ENCODE results near the gene DAB2IP.

Gene DAB2IP

DNA sequence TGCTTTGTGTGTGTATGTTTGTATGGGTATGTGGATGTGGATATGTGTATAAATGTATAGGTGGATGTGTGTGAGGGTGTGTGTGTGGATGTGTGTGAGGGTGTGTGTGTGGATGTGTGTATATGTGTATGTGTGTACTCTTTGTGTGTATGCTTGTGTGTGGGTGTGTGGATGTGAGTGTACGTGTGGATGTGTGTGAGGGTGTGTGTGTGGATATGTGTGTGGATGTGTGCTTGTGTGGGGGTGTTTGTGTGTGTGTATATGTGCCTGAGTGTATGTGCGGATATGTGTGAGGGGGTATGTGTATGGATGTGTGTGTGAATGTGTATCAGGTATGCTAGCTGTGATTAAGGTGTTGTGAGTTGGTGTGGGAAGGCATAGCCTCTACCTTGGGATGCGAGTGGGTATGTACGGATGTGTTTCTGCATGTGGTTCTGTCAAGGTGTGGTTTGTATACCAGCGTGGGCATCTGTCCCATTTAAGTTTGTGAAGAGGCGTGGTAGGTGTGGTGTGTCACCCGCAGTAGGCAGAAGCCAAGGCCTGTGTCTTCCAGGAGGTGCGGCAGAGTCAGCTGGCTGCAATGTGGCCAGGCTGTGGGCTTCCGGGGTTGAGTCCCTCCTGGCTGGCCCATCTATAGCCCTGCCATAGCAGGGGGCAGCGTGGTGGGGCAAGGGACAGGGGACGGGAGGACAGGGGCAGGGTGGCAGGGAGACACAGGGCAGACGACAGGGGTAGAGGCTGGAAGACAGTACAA is 155.8 kb downstream of the DAB2IP start:
- DNase-seq: no peak

- no peak for DNase-seq
These were observed 156.4 kb downstream of the DAB2IP start for GRCh38 chr9:121807823-121808278.

- DNase-seq: no peak
These were observed 157.3 kb downstream of the DAB2IP start for GRCh38 chr9:121808781-121809180.

DNA sequence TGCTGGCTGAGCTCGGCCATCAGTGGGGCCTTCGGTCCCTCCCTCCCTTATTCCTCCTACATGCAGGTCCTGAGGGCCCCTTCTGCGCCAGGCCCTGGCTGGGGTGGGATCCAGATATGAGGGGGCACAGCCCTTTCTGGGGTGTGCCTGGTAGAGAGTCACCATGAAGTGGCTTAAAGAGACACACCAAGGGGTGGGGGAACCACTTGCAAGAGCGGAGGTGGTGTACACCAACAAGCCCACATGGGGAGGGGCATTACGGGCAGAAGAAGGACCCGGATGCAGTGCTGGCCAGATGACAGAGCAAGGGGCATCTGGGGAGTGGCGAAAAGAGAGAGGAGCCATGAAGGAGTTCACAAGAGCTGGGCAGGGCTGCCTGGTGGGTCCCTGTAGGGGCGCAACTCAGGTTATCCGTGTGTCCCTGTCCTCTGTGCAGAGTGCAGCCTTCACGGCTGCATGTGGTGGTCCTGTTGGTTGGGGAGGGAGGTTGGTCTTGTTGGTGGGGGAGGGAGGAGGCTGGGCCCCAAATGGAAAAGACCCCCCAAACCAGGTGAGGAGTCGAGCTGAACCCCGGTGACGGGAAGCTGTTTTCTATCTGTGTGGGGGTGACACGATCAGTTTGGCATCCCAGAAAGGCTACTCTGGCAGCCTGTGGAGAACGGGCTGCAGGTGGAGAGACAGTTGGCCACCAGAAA is 158.1 kb downstream of the DAB2IP start:
- DNase-seq: no peak

GRCh38 chr9:121810489-121810888 is 159.1 kb downstream of the DAB2IP start:
- DNase-seq: no peak

GRCh38 chr9:121811140-121811539 is 159.7 kb downstream of the DAB2IP start:
- no peak for DNase-seq

- no peak for DNase-seq
These were observed 160.3 kb downstream of the DAB2IP start for GRCh38 chr9:121811751-121812150.

GRCh38 chr9:121812159-121812735 is 160.8 kb downstream of the DAB2IP start:
- no peak for DNase-seq

DNA sequence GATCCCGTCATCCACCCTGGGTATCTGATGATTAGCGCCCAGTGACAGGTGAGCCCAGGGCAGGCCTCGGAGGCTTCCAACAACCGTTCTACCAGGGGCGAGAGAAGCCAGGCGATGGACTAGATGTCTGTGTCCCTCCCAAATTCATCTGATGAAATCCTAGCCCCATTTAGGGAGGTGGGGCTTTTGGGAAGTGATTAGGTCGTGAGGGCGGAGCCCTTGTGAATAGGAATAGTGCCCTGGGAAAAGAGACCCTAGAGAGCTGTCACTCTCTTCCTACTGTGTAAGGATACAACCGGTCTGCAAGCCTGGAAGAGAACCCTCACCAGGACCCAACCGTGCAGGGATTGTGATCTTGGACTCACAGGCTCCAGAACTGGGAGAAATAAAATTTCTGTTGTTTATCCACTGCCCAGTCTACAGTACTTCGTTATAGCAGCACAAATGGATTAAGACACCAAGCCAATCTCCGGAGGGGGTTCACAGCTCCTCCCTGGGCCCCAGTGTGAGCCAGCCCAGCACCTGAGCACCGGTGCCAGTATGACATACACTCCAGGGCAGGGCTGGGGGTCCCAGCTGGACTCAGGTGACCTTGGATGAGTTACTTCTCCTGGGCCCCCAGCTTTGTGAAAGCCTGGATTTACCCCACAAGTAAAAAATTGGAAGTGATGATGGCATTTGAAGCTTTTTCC is 162.2 kb downstream of the DAB2IP start:
- no peak for DNase-seq

- DNase-seq: no peak
These were observed 163.2 kb downstream of the DAB2IP start for GRCh38 chr9:121814594-121814993.

DNA sequence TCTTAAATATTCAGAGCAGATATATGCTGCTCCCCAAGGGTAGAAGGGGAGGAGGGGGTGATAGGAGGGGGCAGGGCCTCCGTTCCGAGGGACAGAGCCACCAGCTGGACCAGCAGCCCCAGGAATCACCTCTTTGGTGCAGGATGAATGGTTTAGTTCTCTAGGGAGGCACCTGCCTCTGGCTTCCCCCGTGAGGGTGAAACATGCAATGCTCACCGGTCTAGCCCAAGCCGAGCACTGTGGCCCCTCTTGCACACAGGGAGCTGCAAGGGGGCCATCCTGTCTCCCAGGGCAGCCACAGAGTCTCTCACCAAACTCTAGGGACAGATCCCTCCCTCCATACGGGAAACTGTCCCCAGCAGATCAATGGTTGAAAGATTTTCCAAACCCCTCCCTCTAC is 163.7 kb downstream of the DAB2IP start:
- no peak for DNase-seq

- DNase-seq: no peak
These were observed 164.4 kb downstream of the DAB2IP start for GRCh38 chr9:121815546-121816448.

DNA sequence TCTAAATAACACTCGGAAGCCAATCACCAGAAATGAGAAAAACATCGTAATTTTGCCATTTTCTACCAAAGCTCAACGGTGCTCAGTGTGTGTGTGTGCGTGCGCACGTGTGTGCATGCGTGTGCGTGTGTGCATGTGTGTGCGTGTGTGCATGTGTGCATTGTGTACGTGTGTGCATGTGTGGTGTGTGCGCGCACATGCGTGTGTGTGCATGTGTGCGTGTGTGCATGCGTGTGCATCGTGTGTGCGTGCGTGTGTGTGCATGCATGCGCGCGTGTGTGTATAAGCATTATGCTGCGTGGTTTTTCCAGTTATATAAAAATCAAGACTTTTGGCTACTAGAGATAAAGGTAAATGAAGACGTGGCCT is 165.0 kb downstream of the DAB2IP start:
- DNase-seq: no peak

DNA sequence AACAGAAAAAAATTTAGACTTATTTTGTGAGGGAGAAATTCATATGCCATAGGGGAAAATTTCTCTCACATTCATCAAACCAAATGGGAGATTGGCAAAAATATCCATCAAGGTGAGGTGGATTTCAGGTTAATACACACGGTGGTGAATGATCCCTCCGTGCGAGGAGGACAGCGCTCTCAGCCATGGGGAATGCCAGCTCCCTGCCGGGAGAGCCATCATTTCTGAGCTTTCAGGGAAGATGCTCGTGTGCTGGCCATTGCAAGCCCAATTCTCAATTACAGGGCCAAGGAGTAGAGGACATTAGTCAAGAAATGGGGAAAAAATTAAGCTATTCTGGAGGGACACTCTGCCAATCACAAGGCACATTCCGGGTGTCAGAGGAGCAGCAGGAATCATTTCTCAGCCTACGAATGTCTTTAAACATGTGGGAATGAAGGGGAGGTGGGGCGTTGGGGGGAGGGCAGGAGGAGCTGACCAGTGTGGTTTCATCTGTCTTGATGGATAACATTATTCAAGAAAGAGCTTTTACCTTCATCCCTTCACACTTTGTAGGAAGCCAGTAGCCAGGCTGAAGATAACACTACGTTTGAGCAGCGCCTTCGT is 165.5 kb downstream of the DAB2IP start:
- DNase-seq: no peak

GRCh38 chr9:121817476-121817875 is 166.0 kb downstream of the DAB2IP start:
- no peak for DNase-seq

DNA sequence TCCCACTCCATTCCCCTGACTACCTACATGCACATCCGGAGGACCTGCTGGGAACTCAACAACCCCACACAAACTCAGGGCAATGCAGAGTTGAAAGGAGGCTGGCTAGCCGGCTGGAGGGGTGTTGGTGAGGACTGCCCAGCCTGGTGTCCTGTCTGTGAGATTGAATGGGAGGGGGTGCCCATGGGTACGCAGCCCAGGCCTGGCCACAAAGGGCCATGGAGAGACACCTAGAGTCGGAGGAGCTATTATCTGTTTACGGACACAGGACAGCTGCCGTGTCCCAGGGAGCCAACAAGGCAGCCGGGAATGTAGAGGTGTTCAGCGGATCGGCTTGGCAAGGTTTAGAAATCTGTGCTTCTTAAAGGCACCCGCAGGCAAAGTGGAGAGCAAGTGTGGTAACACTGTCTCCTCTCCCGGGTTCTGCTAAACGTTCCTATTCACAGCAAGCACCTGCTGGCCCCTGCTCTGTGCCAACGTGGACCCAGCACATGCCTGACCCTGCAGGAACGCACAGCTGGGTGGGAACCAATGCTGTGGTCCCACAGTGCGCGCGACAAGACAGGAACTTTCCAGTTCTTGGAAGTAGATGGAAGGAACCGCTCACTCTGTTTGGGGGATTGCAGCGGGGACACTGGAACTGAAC is 166.7 kb downstream of the DAB2IP start:
- no peak for DNase-seq

DNA sequence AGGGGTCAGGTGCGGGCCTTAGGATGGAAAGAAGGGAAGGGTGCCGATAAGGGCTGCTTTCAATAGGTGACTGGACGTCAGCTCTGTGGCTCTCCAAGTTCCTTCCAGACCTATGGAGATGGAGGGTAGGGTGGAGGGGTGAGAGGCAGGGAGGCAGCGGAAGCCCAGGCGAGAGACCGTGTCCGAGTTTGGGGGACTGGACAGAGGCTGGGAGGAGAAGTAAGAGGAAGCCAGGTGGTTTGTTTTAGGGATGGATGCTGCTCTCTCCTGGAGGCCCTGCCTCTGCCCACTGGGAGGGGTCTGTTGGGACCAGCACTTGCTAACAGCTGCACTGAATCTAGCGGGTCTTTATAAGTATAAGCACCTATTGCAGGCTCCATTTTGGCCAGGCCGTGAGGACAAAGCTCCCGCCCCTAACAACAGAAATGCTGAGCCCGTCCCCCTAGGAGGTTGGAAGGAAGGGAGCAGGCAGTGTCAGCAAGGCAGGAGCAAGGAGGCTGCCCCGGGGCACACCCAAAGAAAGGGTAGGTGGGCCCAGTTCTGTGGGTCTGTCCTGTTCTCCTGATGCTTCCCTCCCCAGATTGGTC is 167.5 kb downstream of the DAB2IP start:
- DNase-seq: no peak

GRCh38 chr9:121819428-121820231 is 168.2 kb downstream of the DAB2IP start:
- no peak for DNase-seq

DNA sequence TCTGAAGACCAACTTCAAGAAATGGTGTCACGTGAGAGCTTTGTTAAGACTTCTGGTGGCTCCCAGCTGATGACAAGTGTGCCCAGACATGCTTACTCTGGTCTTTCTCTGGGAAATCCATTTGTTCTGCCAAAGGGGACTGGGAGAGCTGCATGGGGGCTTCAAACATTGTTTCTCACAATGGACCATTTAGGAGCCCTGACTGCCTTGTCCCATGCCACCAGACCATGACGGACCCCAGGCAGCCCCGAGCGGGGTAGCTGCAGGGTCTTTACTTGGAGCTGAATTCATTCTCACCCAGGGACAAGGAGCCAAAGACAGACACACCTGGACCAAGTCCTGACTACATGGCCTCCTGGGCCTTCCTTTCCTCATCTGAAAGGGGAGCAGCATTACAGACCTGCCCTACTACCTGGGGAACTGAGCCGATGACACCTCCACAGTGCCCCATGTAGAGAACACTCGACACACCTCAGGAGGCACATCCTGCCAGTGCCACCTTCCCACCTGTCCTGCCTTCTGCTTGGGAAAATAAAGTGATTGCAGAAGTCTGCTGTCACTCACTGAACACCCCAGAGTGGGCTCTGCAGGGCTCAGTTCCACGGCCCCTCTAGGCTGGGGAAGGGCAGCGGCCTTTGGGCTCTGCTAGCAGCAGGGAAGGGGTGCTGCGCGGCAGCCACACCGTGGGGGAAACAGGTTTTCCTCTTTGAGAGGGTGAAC is 169.0 kb downstream of the DAB2IP start:
- DNase-seq: no peak
